HG03066 (cell line): ENCODE data around the gene KCTD19.

Experiments
- ATAC-seq: cut with Tn5 transposase; IDR thresholded peaks from one replicate; pipeline ENCODE4 v1.9.1; 2021; ENCODE audit warnings: low read depth; ENCODE audit not compliant: unreplicated experiment

KCTD19 gene

GRCh38 chr16:67246081-67246755 is 80.3 kb downstream of the KCTD19 start:
- ATAC-seq: peak; percentile 22

- no peak for ATAC-seq
Observed at GRCh38 chr16:67245674-67246080, 80.9 kb downstream of the KCTD19 start.

- ATAC-seq: no peak
Observed at GRCh38 chr16:67245186-67245585, 81.4 kb downstream of the KCTD19 start.

GRCh38 chr16:67244387-67245185 is 82.0 kb downstream of the KCTD19 start:
- ATAC-seq: peak; percentile 46

- ATAC-seq: no peak
Observed at GRCh38 chr16:67243481-67243880, 83.1 kb downstream of the KCTD19 start.

GRCh38 chr16:67242138-67242730 is 84.3 kb downstream of the KCTD19 start:
- no peak for ATAC-seq

GRCh38 chr16:67241008-67241900 is 85.3 kb downstream of the KCTD19 start:
- no peak for ATAC-seq

GRCh38 chr16:67240506-67240905 is 86.0 kb downstream of the KCTD19 start:
- no peak for ATAC-seq
